ENCODE results near the gene ZNF853. TPM values are rescaled to one million over a fixed set of nuclear protein-coding genes. Genes with fewer than 3 reads are reported as not detected.
A peak's percentile ranks its signal among the peaks of the same experiment; 100 is the strongest.
"Not testable (repeated sequence)": the region's sequence is repeated elsewhere in the genome, so short reads cannot be mapped to it uniquely, and the experiment has no call there.

Gene ZNF853
- total RNA-seq, 1 donor from 2014 or later, result 8.7 TPM

DNA sequence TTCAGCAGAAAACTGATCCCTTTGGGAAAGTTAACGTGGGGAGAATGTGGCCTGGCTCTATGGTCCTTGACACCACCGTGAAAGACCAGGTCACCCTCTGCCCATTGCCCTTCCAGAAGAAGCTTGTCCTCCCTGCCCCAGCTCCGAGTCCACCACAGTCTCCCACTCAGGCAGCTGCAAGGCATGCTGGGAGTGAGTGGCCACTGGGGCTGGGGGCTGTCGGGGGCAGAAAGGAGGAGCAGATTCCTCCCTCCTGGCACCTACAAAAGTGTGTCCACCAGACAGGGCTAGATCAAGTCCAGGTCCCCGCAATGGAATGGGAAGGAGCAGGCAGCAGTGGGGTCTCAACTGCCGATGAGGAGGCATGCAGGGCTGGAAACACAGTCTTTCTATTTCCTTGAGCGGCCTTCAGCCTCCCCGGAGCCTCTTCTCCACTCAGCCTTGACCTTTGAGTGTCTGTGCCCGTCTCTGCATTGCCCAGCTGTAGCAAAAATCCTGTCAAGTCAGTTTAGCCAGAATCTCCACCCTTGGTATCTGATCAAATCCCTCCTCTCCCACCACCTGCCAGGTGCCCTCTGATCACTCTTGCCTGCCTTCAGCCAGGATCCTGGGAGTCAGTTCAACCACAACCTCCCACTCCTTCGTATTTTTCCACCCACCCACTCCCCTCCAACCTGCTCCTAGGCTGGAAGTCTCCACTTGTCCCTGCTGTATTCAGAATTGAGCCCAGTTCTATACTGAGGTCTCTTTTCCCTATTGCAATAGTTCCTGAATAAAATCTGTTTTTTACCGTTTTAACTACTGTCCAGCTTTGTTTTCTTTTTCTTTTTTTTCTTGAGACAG is 14.8 kb downstream of the ZNF853 start:
- intact Hi-C loops (cut with DNase I), result no loop called here
- ATAC-seq, result no peak

DNA sequence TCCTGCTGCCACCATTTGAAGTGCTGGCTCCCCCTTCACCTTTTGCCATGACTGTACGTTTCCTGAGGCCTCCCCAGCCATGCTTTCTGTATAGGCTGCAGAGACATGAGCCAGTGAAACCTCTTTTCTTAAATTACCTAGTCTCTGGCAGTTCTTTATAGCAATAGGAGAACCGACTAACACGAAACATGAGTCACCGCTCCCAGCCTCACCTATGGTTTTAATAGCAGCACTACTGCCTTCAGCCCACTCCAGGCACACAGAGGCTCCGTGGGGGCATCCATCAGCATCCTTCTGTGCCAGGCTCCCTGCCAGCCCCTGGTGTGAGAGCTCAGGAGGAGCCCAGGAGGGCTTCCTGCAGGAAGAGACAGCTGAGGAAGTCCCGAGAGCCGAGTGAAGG is 16.2 kb downstream of the ZNF853 start:
- DNase-seq (ENCODE audit: low spot score) (no peak), ATAC-seq (no peak)
- intact Hi-C loops (cut with DNase I), result no loop called here

More for the DNA sequence above, 14.8 kb downstream of the ZNF853 start:
- DNase-seq (ENCODE audit: low spot score), result no peak

DNA sequence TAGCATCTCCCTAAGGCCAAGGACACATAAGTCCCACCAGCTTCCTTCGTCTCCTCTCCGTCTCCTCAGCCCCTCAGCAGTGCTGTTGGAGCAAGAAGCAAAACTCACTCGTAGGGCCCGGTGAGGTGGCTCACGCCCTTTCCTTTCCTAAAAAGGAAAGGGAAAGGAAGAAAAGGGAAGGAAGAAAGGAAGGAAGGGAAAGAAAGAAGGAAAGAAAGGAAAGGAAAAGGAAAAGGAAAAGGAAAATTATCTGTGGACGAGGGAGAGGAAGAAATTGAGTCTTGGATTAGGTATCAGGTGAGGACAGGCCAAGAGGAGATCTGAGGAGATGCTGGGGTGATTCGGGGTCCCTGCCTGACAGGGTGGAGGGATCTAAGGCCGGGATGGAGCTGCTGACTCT is 18.6 kb downstream of the ZNF853 start:
- no peak for DNase-seq (ENCODE audit: low spot score)
- intact Hi-C loops (cut with DNase I), result no loop called here
- ATAC-seq, result no peak

DNA sequence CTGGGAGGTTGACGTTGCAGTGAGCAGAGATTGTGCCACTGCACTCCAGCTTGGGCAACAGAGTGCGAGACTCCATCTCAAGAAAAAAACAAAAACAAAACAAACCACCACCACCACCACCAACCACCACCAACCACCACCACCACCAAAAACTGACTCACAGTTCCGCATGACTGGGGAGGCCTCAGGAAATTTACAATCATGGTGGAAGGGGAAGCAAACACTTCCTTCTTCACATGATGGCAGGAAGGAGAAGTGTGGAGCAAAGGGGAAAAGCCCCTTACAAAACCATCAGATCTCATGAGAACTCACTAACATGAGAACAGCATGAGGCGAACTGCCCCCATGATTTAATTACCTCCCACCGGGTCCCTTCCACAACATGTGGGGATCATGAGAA is 19.6 kb downstream of the ZNF853 start:
- ATAC-seq; intact Hi-C loops (cut with DNase I); DNase-seq (ENCODE audit: low spot score): not testable (repeated sequence)

DNA sequence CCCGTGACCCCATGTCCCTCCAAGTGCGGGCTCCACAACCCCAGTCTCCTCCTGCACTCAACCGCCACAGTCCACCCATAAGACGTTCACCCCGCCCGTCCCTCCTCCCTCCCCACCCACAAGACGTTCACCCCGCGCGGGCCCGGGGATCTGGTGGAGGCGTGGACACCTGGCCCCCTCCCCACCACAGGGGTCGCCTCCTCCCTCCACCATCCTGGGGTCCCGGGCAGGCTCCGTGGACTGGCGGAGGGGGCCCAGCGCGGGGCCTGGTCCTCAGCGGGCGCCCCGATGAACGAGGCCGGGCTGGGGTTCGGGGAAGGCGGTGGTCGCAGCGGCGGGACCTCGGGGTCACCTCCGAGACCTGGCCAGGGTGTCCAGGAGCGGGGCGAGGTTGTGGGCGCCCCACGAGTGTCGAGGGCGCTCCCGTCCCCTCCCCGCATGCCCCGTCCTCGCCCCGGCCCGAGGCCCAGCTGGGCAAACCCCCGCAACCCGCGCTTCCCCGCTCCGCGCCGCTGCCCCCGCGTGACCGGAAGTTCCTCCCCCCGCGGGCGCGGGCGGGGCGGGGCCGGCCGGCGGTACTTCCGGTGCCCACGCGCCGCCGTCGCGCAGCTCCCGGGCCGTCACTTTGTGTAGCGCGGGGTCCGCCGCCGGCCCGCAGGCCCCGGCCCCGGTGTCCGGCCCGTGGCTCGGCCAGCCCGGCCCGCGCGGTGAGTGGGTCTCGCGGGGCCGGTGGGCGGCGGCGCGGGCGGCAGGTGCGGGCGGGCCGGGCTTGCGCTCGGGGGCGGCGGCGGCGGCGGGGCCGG is 21.5 kb downstream of the ZNF853 start, which contains the start of gene ZNF316:
ZNF316 (plus strand) TSS at position 578 of the 803 bp plus-strand sequence. CDS start 5,092 bp downstream, outside the sequence.
- intact Hi-C loops (cut with DNase I), result no loop called here
- DNase-seq (ENCODE audit: low spot score), result peak; percentile 84
- peak; percentile 80 for ATAC-seq

DNA sequence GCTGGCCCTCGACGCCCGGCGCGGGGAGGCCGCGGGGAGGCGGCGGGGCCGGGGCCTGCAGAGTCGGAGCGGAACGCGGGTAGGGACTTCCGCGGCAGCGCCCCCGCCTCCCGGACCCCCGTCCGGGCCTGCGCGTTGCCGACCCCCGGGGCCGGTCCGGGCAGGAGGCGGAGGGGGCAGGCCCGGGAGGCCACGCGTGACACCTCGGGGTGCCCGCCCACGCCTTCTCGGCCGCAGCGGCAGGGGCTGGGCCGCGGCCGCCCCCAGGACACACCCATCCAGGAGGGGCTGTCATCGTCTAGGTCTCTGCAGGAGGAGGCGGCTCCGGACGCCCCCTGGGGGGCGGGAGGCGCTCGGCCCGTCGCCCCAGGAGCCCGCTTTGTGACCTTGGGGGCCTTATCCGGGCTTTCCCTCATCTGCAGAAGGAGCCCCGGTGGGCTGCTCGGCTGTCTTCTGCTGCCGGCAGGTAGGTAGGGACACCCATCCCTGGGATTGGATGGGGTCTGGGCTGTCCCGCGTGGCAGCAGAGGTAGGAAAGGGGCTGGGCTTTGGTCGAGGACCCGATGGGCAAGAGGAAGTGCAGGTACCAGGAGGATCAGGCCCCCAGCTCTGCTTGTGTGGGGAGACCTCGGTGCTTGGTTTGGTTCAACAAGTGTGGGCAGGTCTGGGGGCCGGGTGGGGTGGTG is 22.3 kb downstream of the ZNF853 start:
- DNase-seq (ENCODE audit: low spot score) (no peak), ATAC-seq (peak; percentile 21)
- intact Hi-C loops (cut with DNase I), result no loop called here

DNA sequence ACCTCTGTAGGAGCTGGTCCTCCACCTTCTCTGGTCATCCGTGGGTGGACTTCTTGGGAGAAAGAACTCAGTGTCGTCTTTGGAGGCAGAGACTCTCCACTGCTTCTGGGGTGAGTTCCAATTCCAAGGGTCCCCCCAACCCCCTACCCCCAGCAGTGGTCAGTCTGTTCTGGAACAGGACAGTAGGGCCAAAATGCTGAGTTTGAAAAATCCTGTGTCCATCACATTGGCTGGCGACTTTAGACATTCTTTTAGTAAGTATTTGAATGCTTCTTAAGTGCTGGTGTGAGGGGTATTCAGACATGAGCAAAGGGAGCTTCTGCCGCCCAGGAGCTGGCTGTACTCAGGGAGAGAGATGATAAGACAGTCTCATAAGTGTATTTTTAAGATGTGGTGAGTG is 23.6 kb downstream of the ZNF853 start:
- DNase-seq (ENCODE audit: low spot score), result no peak
- intact Hi-C loops (cut with DNase I), result no loop called here
- ATAC-seq, result no peak

DNA sequence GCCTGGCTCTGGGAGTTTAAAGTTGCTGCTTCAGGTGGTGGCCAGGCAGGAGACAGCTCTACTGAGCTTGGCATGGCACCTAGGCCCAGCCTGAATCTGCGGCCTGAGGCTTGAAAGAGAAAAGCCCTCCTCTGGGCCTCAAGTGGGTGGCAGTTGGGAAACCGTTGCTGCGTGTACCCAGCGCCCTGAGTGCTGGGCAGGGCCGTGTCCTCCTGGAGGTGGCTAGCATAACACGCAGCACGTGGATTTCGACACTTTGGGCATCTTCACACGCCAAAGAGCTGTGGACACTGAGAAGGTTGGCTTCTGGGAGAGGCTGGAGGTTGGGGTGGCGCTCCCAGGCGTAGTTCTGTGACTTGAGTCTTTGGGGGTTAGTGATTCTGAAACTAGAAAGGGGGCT is 24.2 kb downstream of the ZNF853 start:
- intact Hi-C loops (cut with DNase I), result no loop called here
- ATAC-seq (no peak), DNase-seq (ENCODE audit: low spot score) (no peak)

DNA sequence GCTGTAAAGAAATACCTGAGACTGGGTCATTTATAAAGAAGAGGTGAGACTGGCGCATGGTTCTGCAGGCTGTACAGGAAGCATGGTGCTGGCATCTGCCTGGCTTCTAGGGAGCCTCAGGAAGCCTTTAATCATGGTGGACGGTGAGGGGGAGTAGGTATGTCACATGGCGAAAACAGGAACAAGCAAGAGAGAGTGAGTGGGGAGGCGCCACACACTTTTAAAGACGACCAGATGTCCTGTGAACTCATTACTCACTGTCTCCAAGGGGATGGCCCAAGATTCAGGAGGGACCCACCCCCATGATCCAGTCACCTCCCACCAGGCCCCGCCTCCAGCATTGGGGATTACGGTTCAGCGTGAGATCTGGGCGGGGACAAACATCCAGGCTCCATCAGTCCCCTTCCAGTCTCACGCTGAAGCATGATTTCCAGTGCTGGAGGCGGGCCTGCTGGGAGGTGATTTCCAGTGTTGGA is 24.9 kb downstream of the ZNF853 start:
- intact Hi-C loops (cut with DNase I), result no loop called here
- DNase-seq (ENCODE audit: low spot score) (no peak), ATAC-seq (peak; percentile 39)

DNA sequence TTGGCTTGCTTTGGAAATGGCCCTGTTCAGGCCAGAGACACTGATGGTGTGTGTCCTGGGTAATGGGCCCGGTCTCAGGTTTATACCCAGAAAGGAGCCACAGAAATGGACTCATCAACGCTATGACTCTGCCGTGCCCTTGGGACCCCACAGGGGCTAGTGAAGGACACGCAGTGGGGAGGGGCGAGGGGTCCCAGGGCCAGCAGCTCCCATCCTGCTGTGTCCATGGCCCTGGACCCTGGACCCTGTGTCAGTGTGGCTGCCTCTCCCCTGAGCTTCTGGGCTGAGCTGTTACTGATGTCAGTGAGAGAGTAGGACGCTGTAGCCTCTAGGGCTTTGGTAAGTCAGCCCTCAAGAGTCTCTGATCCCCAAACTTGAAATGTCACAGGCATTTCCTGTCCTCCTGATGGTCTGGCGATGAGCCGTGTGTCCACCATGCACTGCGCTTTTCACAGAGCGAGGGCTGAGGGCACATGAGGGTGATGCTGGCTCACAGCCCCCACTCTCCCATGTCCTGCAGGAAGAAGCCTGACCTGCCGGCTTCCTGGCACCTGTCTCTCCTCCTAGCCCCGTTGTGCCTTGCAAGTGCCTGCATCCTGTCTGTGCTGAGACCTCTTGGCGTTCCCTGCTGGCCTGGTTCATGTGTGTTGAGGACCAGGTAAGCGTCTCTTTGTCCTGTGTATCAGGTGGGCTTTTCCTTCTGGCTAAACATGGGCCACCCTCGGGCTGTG is 26.1 kb downstream of the ZNF853 start:
- intact Hi-C loops (cut with DNase I), result no loop called here
- ATAC-seq, result no peak
- no peak for DNase-seq (ENCODE audit: low spot score)

DNA sequence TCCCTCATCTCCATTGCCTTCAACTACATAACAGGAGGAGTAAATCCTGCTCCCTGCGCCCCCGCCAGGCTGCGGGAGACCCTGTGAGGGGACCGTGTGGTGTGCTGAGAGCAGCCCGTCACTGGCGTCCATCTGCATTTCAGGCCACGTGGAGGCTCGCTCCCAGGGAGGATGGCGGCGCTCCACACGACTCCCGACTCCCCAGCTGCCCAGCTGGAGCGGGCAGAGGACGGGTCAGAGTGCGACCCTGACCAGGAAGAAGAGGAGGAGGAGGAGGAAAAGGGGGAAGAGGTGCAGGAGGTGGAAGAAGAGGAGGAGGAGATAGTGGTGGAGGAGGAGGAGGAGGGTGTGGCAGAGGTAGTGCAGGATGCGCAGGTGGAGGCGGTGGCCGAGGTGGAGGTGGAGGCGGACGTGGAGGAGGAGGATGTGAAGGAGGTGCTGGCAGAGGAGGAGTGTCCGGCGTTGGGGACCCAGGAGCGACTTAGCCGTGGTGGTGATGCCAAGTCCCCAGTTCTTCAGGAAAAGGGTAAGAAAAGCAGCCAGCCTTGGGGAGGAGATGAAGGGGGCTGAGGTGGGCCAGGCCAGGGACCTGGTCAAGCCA is 26.9 kb downstream of the ZNF853 start:
- no peak for DNase-seq (ENCODE audit: low spot score)
- ATAC-seq, result no peak
- intact Hi-C loops (cut with DNase I), result no loop called here

DNA sequence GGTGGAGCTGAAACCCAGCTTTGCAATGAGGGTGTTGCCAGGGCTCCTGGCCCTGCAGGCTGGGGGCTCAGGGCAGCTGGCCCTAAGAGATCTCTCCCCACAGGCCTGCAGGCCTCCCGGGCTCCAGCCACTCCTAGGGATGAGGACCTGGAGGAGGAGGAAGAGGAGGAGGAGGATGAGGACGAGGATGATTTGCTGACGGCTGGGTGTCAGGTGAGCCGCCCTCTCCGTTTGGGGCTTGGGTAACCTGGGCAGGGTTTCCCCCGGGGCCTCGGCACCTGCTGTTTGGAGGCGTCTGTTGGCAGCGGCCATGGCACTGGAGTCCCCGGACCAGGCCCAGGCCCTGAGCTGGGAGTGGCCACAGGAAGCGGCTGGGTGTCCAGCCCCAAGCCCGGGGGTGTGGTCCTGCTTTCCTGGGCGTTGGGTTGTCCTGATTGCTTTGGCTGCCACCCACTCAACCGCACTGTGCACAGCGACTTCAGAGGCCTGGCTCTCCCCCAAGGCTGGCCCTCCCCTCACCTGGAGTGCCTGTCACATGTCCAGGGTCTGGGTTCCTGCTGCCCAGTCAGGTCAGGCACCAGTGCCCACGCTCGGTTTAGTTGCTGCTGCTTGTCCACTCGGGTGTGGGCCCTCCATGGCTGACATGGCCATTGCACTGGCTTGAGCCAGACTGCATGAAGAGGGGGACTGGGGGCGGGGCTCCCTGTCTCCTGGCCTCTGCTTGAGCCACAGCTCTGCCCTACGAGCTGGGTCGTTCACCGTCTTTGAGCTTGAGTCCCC is 27.6 kb downstream of the ZNF853 start:
- DNase-seq (ENCODE audit: low spot score), result no peak
- intact Hi-C loops (cut with DNase I), result no loop called here
- ATAC-seq, result no peak

DNA sequence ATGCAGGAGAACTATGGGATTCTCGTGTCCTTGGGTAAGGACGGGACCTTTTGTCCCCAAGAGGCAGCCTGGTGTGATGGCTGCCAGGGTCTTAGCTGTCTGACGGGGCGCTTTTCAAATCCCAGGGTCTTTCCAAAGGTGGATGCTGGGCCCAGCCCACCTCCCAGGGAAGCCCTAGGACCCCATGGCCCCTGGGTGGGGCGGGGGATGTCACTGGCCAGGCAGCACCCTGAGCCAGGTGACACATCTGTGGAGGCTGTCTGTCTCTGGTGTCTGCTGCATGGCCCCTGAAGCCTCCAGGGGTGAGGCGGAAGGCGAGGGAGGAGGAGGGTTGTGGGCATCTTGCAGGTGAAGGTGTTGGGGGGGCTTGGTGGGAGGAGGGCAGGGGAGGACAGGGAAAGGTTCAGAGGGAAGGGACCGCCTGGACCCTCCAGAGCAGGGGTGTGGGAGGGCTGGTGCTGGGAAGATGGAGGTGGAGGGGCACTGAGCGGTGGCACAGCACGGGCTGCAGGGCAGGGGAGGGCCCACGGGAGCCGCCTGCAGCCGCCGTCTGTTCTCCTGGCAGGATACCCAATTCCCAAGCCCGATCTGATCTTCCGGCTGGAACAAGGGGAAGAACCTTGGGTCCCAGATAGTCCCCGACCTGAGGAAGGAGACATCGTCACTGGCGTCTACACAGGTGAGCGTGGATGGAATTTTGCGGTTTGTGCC is 28.7 kb downstream of the ZNF853 start:
- ATAC-seq (no peak), DNase-seq (ENCODE audit: low spot score) (no peak)
- intact Hi-C loops (cut with DNase I), result no loop called here

DNA sequence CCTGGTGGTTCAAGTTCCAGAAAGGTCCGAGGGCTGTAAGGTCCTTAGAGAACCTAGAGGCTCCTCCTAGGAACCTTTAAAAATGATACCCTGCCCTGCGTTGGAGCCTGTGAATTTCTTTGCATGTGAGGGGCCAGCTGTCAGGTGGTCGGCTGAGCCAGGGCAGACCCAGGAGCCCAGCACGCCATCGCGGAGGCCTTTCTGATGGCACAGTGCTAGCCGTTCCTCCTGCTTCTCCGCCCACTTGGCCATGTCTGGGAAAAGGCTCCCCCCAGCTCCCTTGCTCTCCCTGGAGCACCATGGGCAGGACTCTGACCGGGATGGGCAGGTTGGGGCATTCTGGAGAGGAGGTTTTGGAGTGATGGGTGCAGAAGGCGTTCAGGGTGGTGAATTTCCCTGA is 29.3 kb downstream of the ZNF853 start:
- intact Hi-C loops (cut with DNase I), result no loop called here
- DNase-seq (ENCODE audit: low spot score), result no peak
- no peak for ATAC-seq

DNA sequence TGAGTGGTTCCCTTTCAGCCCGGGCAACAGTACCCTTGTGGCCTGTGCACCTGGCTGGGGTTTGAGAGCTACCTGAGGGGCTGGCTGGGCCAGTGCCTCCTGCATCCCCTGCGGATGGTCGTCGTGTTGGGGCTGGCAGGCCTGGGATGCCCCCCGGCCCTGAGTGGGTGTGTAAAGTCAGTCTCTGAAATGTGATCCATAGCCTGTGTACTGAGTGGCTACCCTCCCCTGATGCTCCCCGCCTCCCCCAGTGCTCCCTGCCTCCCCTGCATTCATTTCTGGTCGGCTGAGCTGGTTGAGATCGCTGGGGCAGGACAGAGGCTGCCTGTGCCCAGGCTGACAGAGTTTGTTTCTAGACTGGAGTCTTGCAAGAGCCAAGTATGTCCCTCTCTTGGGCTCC is 31.1 kb downstream of the ZNF853 start:
- intact Hi-C loops (cut with DNase I), result no loop called here
- DNase-seq (ENCODE audit: low spot score) (no peak), ATAC-seq (no peak)

DNA sequence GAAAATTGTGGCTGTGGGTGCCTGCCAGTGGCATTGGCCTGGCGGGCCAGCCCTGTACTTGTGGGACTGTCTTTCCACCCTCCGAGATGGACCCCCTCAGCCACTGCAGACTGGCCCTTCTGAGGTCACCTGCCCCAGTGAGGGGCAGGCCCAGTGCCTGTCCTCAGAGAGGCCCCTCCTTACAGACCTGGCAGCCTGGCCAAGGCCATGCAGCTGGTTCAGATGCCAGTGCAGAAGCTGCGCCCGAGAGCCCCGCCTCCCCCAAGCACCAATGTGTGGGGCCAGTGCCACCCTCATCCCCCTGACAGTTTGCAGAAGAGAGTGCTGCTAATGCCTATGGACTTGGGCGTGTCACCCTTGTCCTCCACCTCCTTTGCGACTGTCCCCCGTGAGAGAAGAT is 31.7 kb downstream of the ZNF853 start:
- intact Hi-C loops (cut with DNase I), result no loop called here
- no peak for DNase-seq (ENCODE audit: low spot score)
- no peak for ATAC-seq

DNA sequence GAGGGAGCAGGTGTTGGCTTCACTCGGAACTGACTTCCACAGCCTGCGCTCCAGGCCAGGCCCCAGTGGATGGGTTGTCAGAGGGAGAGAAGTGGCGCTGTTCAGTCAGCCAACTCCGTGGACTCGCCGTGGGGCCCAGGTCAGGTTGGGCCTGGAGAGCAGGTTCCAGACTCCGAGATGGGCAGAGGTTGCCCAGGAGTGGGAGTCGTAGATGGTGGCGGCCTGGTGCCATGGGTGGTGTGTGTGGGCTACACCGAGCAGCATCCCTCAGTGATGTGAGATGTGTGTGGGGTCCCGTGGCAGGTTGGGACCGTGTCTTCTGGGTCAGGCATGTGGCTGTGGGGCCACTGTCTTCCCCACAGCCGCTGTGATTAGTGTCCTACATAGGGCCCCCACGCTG is 32.1 kb downstream of the ZNF853 start:
- ATAC-seq (no peak), DNase-seq (ENCODE audit: low spot score) (no peak)
- intact Hi-C loops (cut with DNase I), result no loop called here
